Loucy (cell line): Measurements from ENCODE around the gene POLR2L.

Source experiments
- H2AFZ ChIP-seq: fragments of 200-600 bp; sonication (generic); 2 replicates; pipeline ENCODE4 v1.6.0; 2016; ENCODE audit warnings: antibody characterized with exemption, mild to moderate bottlenecking, low read length, moderate library complexity
- H3F3A ChIP-seq: fragments of 200-600 bp; 2 replicates; pipeline ENCODE4 v1.6.0; 2016; ENCODE audit warnings: antibody characterized with exemption, low read depth, mild to moderate bottlenecking
- H3K27me3 ChIP-seq: fragments of 200-600 bp; sonication (generic); 2 replicates; pipeline ENCODE4 v1.6.1; 2014; ENCODE audit warnings: low read length, mild to moderate bottlenecking; ENCODE audit not compliant: insufficient read depth, poor library complexity, severe bottlenecking
- H3K36me3 ChIP-seq: fragments of 200-600 bp; sonication (generic); 2 replicates; pipeline ENCODE4 v1.6.1; 2016; ENCODE audit warnings: low read length; ENCODE audit not compliant: insufficient read depth
- H3K4me1 ChIP-seq: fragments of 200-600 bp; sonication (generic); 2 replicates; pipeline ENCODE4 v1.5.1; 2014; ENCODE audit warnings: low read length, mild to moderate bottlenecking; ENCODE audit not compliant: insufficient read depth, poor library complexity, severe bottlenecking
- H3K4me2 ChIP-seq: fragments of 200-600 bp; sonication (generic); 2 replicates; pipeline ENCODE4 v1.6.0; 2014; ENCODE audit warnings: antibody characterized with exemption, low read length, low read depth, mild to moderate bottlenecking; ENCODE audit not compliant: poor library complexity, severe bottlenecking
- H3K4me3 ChIP-seq: fragments of 200-600 bp; sonication (generic); 2 replicates; pipeline ENCODE4 v1.5.1; 2014; ENCODE audit warnings: low read length, mild to moderate bottlenecking, mixed read lengths; ENCODE audit not compliant: poor library complexity, severe bottlenecking
- H3K79me2 ChIP-seq: fragments of 200-600 bp; sonication (generic); 2 replicates; pipeline ENCODE4 v1.6.1; 2014; ENCODE audit warnings: low read length; ENCODE audit not compliant: insufficient read depth
- H3K9ac ChIP-seq: fragments of 200-600 bp; sonication (generic); 2 replicates; pipeline ENCODE4 v1.6.0; 2014; ENCODE audit warnings: mild to moderate bottlenecking, low read depth, low read length, moderate library complexity; ENCODE audit not compliant: poor library complexity, severe bottlenecking
- H3K9me2 ChIP-seq: fragments of 200-600 bp; sonication (generic); replicated peaks from 2 replicates; pipeline ENCODE4 v1.6.1; 2016; ENCODE audit warnings: low read depth, low read length, mixed read lengths
- H3K9me3 ChIP-seq: fragments of 200-600 bp; sonication (generic); 2 replicates; pipeline ENCODE4 v1.6.1; 2014; ENCODE audit warnings: mild to moderate bottlenecking, antibody characterized with exemption, low read length, low read depth; ENCODE audit not compliant: insufficient read depth
- H4K20me1 ChIP-seq: fragments of 200-600 bp; sonication (generic); 2 replicates; pipeline ENCODE4 v1.6.0; 2014; ENCODE audit warnings: antibody characterized with exemption, low read length, mild to moderate bottlenecking; ENCODE audit not compliant: insufficient read depth, poor library complexity, severe bottlenecking
- EZH2phosphoT487 ChIP-seq: fragments of 200-600 bp; IDR thresholded peaks from 2 replicates; pipeline ENCODE4 v1.6.1; 2018; ENCODE audit warnings: antibody characterized with exemption, mild to moderate bottlenecking, moderate library complexity, borderline replicate concordance
- TF ChIP-seq, protein P1 (sequence below): fragments of 200-600 bp; sonication (generic); conservative IDR thresholded peaks from 2 replicates; pipeline ENCODE4 v1.5.1; 2014; ENCODE audit warnings: mild to moderate bottlenecking, antibody characterized with exemption, low read length

The POLR2L gene

DNA sequence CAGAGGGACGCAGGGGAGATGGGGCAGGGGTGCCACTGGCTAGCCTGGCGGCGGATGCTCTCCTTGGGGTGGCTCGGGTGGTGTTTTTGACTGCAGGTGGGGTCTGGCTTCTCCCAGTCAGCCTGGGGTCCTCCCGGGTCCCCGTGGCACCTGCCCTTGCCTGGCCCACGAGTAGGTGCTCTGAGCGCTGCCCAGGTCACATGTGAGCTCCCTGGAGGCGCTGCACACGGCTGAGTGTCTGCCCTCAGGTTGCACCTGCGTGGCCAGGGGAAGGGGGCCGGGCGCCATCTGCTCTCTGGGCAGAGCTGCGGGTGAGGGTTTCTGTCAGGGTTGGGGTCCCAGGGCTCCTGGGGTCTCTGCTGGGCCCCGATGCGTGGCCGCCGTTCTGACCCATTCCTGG lies 5.5 kb upstream of the POLR2L start:
- H3K4me1 ChIP-seq: peaks cover 36% of the 10 kb centered on the region
- H3K79me2 ChIP-seq: peaks cover 3% of the 10 kb centered on the region; the same call in 1 of the 2 replicates
- no peak overlapping the region for H3K9ac ChIP-seq
- TF ChIP-seq, protein P1, sequence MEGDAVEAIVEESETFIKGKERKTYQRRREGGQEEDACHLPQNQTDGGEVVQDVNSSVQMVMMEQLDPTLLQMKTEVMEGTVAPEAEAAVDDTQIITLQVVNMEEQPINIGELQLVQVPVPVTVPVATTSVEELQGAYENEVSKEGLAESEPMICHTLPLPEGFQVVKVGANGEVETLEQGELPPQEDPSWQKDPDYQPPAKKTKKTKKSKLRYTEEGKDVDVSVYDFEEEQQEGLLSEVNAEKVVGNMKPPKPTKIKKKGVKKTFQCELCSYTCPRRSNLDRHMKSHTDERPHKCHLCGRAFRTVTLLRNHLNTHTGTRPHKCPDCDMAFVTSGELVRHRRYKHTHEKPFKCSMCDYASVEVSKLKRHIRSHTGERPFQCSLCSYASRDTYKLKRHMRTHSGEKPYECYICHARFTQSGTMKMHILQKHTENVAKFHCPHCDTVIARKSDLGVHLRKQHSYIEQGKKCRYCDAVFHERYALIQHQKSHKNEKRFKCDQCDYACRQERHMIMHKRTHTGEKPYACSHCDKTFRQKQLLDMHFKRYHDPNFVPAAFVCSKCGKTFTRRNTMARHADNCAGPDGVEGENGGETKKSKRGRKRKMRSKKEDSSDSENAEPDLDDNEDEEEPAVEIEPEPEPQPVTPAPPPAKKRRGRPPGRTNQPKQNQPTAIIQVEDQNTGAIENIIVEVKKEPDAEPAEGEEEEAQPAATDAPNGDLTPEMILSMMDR: no peak
- no peaks in the 10 kb centered on the region for H3F3A ChIP-seq
- H3K4me2 ChIP-seq: peak overlapping the region; percentile 2
- H3K27me3 ChIP-seq: no peaks in the 10 kb centered on the region
- H3K9me2 ChIP-seq: no peaks in the 10 kb centered on the region
- no peak overlapping the region for H3K4me3 ChIP-seq
- no peaks in the 10 kb centered on the region for H4K20me1 ChIP-seq
- H2AFZ ChIP-seq: no peak overlapping the region
- no peaks in the 10 kb centered on the region for H3K36me3 ChIP-seq
- H3K9me3 ChIP-seq: no peaks in the 10 kb centered on the region

- Histone ChIP-seq H2AFZ (no peak overlapping the region), H3K9me2 (no peaks in the 10 kb centered on the region), H3K9ac (peak overlapping the region; percentile 88), H3K36me3 (no peaks in the 10 kb centered on the region), H3K9me3 (no peaks in the 10 kb centered on the region), H3K79me2 (peaks cover 11% of the 10 kb centered on the region), H3K4me2 (peak overlapping the region; percentile 79), H3K4me1 (peaks cover 36% of the 10 kb centered on the region), H3K4me3 (no peak overlapping the region), H4K20me1 (peaks cover 7% of the 10 kb centered on the region), H3F3A (no peaks in the 10 kb centered on the region), H3K27me3 (no peaks in the 10 kb centered on the region)
- TF ChIP-seq, protein P1: no peak
- no peak for TF ChIP-seq EZH2phosphoT487
Observed at GRCh38 chr11:846496-847098, 4.3 kb upstream of the POLR2L start.

- Histone ChIP-seq H3K9me3 (no peaks in the 10 kb centered on the region), H3K79me2 (peaks cover 17% of the 10 kb centered on the region), H3K27me3 (no peaks in the 10 kb centered on the region), H3K9me2 (no peaks in the 10 kb centered on the region), H2AFZ (no peak overlapping the region), H3K36me3 (no peaks in the 10 kb centered on the region), H3F3A (no peaks in the 10 kb centered on the region), H3K9ac (peak overlapping the region; percentile 88), H3K4me3 (peak overlapping the region; percentile 97), H3K4me2 (peak overlapping the region; percentile 79), H4K20me1 (peaks cover 11% of the 10 kb centered on the region), H3K4me1 (peaks cover 40% of the 10 kb centered on the region)
- no peak for TF ChIP-seq EZH2phosphoT487
- TF ChIP-seq, protein P1: no peak
Observed at GRCh38 chr11:845872-846495, 3.7 kb upstream of the POLR2L start.
